ENCODE measurements around the gene ABCF1. TPM values are rescaled to one million over a fixed set of nuclear protein-coding genes. Genes with fewer than 3 reads are reported as not detected.

Gene ABCF1
- total and polyA plus RNA-seq, 3 donors from 2014 or later: 63.2 to 104 (median 67.1) TPM

DNA sequence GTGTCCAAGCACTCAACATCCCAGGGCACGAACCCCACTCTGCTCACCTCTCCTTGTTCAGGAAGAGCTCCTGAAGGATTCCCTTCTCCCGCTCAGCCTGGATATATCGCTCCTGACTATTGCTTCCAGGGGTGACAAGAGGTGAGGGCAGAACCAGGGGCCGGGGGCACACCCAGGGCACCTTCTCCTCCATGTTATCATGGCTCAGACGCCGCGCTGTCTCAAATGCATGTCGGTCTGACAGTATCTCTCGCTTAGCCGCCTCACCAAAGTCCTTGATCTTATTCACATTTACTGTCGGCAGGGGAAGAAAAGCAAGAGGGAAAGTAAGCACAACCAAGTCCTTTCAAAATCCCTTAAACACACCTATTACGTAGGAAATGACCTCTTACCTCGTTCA, 32.7 kb downstream of the ABCF1 start:
- no peak for DNase-seq
- Histone ChIP-seq H3K27ac (no peak overlapping the region), H3K27me3 (no peaks in the 10 kb centered on the region), H3K4me3 (no peak overlapping the region), H3K4me1 (no peaks in the 10 kb centered on the region), H3K36me3 (ENCODE audit: low read depth, missing control alignments) (no peaks in the 10 kb centered on the region), H3K9me3 (no peaks in the 10 kb centered on the region)
- intact Hi-C loops (cut with DNase I; ENCODE audit: low total_unique reads): loop anchor here (10.0 kb wide), 1 partner anchor 119 kb away; the partner anchor contains the start of gene HLA-E
- 94 to 95% methylated on average over 13 of the region's 13 CpGs for WGBS, 2 donors
- TF ChIP-seq, protein P1, sequence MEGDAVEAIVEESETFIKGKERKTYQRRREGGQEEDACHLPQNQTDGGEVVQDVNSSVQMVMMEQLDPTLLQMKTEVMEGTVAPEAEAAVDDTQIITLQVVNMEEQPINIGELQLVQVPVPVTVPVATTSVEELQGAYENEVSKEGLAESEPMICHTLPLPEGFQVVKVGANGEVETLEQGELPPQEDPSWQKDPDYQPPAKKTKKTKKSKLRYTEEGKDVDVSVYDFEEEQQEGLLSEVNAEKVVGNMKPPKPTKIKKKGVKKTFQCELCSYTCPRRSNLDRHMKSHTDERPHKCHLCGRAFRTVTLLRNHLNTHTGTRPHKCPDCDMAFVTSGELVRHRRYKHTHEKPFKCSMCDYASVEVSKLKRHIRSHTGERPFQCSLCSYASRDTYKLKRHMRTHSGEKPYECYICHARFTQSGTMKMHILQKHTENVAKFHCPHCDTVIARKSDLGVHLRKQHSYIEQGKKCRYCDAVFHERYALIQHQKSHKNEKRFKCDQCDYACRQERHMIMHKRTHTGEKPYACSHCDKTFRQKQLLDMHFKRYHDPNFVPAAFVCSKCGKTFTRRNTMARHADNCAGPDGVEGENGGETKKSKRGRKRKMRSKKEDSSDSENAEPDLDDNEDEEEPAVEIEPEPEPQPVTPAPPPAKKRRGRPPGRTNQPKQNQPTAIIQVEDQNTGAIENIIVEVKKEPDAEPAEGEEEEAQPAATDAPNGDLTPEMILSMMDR (IDR thresholded peaks at IDR 0.05): no peak

- intact Hi-C loops (cut with DNase I; ENCODE audit: low total_unique reads): no loop called here
- Histone ChIP-seq H3K27ac (peak overlapping the region in 1 of 2 donors; percentile 2), H3K4me3 (no peak overlapping the region), H3K9me3 (no peaks in the 10 kb centered on the region), H3K36me3 (ENCODE audit: low read depth, missing control alignments) (no peaks in the 10 kb centered on the region), H3K27me3 (no peaks in the 10 kb centered on the region), H3K4me1 (peaks cover 25% of the 10 kb centered on the region)
- DNase-seq: no peak
- WGBS, 2 donors: 79 to 84% methylated on average over 4 of the region's 4 CpGs
- TF ChIP-seq POLR2A (IDR thresholded peaks at IDR 0.05): no peak
- TF ChIP-seq, protein P1 (IDR thresholded peaks at IDR 0.05): no peak
These were observed 38.8 kb downstream of the ABCF1 start for GRCh38 chr6:30610065-30610464.

DNA sequence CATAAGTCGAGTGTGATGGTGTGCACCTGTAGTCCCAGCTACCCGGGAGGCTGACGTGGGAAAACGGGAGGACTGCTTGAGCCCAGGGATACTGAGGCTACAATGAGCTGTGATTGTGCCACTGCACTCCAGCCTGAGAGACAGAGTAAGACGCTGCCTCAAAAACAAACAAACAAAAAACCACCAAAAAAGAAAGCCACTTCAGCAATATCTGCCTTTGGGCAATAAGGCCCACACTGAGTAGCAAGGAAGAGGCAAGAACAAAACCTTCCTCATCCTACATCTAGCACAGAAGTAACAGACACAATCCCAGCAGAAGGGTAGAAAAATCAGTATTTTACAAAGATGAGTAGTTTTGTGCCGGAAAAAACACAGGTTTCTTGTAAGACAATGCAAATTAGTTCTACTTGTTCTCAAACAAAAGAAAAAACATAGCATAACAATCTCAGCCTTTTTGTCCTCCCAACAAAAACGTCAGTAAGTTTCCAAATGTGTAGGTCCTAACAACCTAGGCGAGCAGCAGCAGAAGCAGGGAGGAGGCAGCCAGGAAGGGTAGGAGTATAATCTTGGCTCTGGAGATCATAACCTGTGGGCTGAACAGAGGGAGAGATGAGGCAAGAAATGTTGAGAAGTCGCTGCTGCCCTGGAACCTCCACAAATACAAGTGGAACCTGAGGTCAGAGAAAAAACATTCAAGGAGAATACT, 40.1 kb downstream of the ABCF1 start:
- Histone ChIP-seq H3K27ac (peak overlapping the region in 1 of 2 donors; percentile 17), H3K9me3 (no peaks in the 10 kb centered on the region), H3K27me3 (no peaks in the 10 kb centered on the region), H3K4me1 (peaks cover 25% of the 10 kb centered on the region), H3K4me3 (no peak overlapping the region), H3K36me3 (ENCODE audit: low read depth, missing control alignments) (no peaks in the 10 kb centered on the region)
- DNase-seq: no peak
- 58 to 62% methylated on average over 9 of the region's 9 CpGs for WGBS, 2 donors
- intact Hi-C loops (cut with DNase I; ENCODE audit: low total_unique reads): no loop called here
- TF ChIP-seq POLR2A (IDR thresholded peaks at IDR 0.05): no peak
- TF ChIP-seq, protein P1 (IDR thresholded peaks at IDR 0.05): no peak

GRCh38 chr6:30611856-30612194, 40.6 kb downstream of the ABCF1 start:
- WGBS, 2 donors: 60 to 62% methylated on average over 2 of the region's 2 CpGs
- no peak overlapping the region for H3K4me3 ChIP-seq
- no peaks in the 10 kb centered on the region for H3K36me3 ChIP-seq (ENCODE audit: low read depth, missing control alignments)
- no peaks in the 10 kb centered on the region for H3K27me3 ChIP-seq
- TF ChIP-seq, protein P1 (IDR thresholded peaks at IDR 0.05): no peak
- TF ChIP-seq POLR2A (IDR thresholded peaks at IDR 0.05): no peak
- no peaks in the 10 kb centered on the region for H3K9me3 ChIP-seq
- H3K27ac ChIP-seq: no peak overlapping the region
- no peak for DNase-seq
- peaks cover 25% of the 10 kb centered on the region for H3K4me1 ChIP-seq
- intact Hi-C loops (cut with DNase I; ENCODE audit: low total_unique reads): no loop called here

GRCh38 chr6:30612213-30612612, 41.0 kb downstream of the ABCF1 start:
- Histone ChIP-seq H3K9me3 (no peaks in the 10 kb centered on the region), H3K4me3 (no peak overlapping the region), H3K36me3 (ENCODE audit: low read depth, missing control alignments) (no peaks in the 10 kb centered on the region), H3K27ac (peak overlapping the region in 1 of 2 donors; percentile 48), H3K4me1 (peaks cover 25% of the 10 kb centered on the region), H3K27me3 (no peaks in the 10 kb centered on the region)
- TF ChIP-seq, protein P1 (IDR thresholded peaks at IDR 0.05): no peak
- TF ChIP-seq POLR2A (IDR thresholded peaks at IDR 0.05): no peak
- 70 to 82% methylated on average over 1 of the region's 1 CpG for WGBS, 2 donors
- intact Hi-C loops (cut with DNase I; ENCODE audit: low total_unique reads): no loop called here
- no peak for DNase-seq
